Amniotic stem cell (primary cell): ENCODE results near the gene MPPED1.

Source experiments
- DNase-seq: peaks from one replicate; lab custom pipeline; 2025; lab: John Stamatoyannopoulos, UW

MPPED1 gene

GRCh38 chr22:43392385-43392989, 19.3 kb upstream of the MPPED1 start:
- no peak for DNase-seq

GRCh38 chr22:43393132-43393843, 18.5 kb upstream of the MPPED1 start:
- DNase-seq = no peak

GRCh38 chr22:43393844-43394474, 17.9 kb upstream of the MPPED1 start:
- no peak for DNase-seq

- no peak for DNase-seq
These were observed 16.6 kb upstream of the MPPED1 start for GRCh38 chr22:43395086-43395695.

- DNase-seq = no peak
These were observed 15.4 kb upstream of the MPPED1 start for GRCh38 chr22:43396321-43396933.

- DNase-seq = no peak
These were observed 14.8 kb upstream of the MPPED1 start for GRCh38 chr22:43396934-43397457.

- no peak for DNase-seq
These were observed 14.0 kb upstream of the MPPED1 start for GRCh38 chr22:43397766-43398165.

GRCh38 chr22:43398246-43398645, 13.6 kb upstream of the MPPED1 start:
- DNase-seq = no peak

- no peak for DNase-seq
These were observed 12.9 kb upstream of the MPPED1 start for GRCh38 chr22:43398910-43399309.

GRCh38 chr22:43399338-43399979, 12.4 kb upstream of the MPPED1 start:
- no peak for DNase-seq

GRCh38 chr22:43399980-43400358, 11.8 kb upstream of the MPPED1 start:
- no peak for DNase-seq

GRCh38 chr22:43400449-43400848, 11.4 kb upstream of the MPPED1 start:
- DNase-seq = no peak

GRCh38 chr22:43401233-43401632, 10.6 kb upstream of the MPPED1 start:
- no peak for DNase-seq

GRCh38 chr22:43401661-43402060, 10.2 kb upstream of the MPPED1 start:
- no peak for DNase-seq

GRCh38 chr22:43402128-43402527, 9.7 kb upstream of the MPPED1 start:
- no peak for DNase-seq

- DNase-seq = no peak
These were observed 7.0 kb upstream of the MPPED1 start for GRCh38 chr22:43404673-43405385.

GRCh38 chr22:43406186-43406790, 5.5 kb upstream of the MPPED1 start:
- DNase-seq = no peak

GRCh38 chr22:43407591-43407990, 4.2 kb upstream of the MPPED1 start:
- no peak for DNase-seq

GRCh38 chr22:43408009-43408408, 3.8 kb upstream of the MPPED1 start:
- no peak for DNase-seq

GRCh38 chr22:43409046-43409445, 2.8 kb upstream of the MPPED1 start:
- no peak for DNase-seq

GRCh38 chr22:43409800-43410199, 2.0 kb upstream of the MPPED1 start:
- DNase-seq = no peak
